Mesangial cell (primary cell): ENCODE measurements around the gene MNDA. TPM values are rescaled to one million over a fixed set of nuclear protein-coding genes. Genes with fewer than 3 reads are reported as not detected.

ENCODE experiments used
- total RNA-seq: library from RNA; depleted of rRNA; stranded (reverse); fragments of >200 nt; gene quantifications from 2 replicates; pipeline ENCODE4 v1.2.3, GENCODE V29; 2015

Gene MNDA
- total RNA-seq, result not detected in 2 replicates

DNA sequence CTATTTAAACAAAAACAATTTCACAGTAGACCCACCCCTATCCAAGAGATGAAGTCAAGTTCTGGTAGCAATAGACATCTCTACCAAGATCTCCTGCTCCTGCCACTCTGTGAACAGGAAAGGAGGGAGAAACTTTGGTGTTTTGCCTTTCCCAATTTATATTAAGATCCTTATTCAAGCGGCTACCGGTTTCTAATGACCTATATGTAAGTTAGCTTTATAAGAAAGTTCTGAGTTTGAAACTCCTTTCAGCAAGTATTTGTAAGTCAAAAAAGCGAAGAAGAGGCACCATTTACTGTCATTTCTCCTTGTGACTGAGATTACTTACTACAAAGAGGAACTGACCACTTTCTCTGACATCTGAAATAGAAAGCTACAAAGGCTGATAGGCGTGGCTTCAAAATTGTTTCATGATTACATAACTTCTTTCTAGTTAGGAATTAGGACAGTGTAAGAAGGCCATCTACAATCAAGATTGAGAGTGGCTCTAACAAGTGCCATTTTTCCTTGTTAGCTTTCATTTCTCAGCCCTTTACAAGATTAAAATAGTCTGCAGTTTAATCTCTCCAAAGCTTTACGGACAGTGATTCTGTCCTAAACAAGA, at the start of gene MNDA:
MNDA (plus strand) TSS at position 448 of the 604 bp plus-strand sequence. CDS start 10,803 bp downstream, outside the sequence.

Other genes with a start within 250 kb of the MNDA start
- not detected in 2 replicates for gene OR10Z1, start 226.1 kb upstream of the MNDA start, total RNA-seq
- not detected in 2 replicates for gene SPTA1, start 144.6 kb upstream of the MNDA start, total RNA-seq
- gene OR6K2, start 130.7 kb upstream of the MNDA start, total RNA-seq, result not detected in 2 replicates
- gene OR6K3, start 110.6 kb upstream of the MNDA start, total RNA-seq, result not detected in 2 replicates
- not detected in 2 replicates for gene OR6K6, start 76.6 kb upstream of the MNDA start, total RNA-seq
- gene OR6N1, start 59.2 kb upstream of the MNDA start, total RNA-seq, result not detected in 2 replicates
- gene OR6N2, start 50.1 kb upstream of the MNDA start, total RNA-seq, result not detected in 2 replicates
- not detected in 2 replicates for gene PYHIN1, start 100.2 kb downstream of the MNDA start, total RNA-seq
- 15.8 and 43.5 TPM in 2 replicates for gene IFI16, start 178.6 kb downstream of the MNDA start, total RNA-seq
- not detected in 2 replicates for gene AIM2, start 245.4 kb downstream of the MNDA start, total RNA-seq